OCI-LY7 (cell line): ENCODE results near the gene STK11IP. TPM values are rescaled to one million over a fixed set of nuclear protein-coding genes. Genes with fewer than 3 reads are reported as not detected.

Experiments
- BruUV-seq: library from RNA; stranded (reverse); fragments of 400-500 nt; replicated peaks from 2 replicates; lab custom pipeline; 2021; lab: Mats Ljungman, UMichigan
- CTCF ChIA-PET: fragments of 300-600 bp; sonication (Branson Sonifier 250); formaldehyde crosslinking; loops from one replicate; lab custom pipeline; 2022; ENCODE audit warnings: antibody characterized with exemption; ENCODE audit not compliant: unreplicated experiment; lab: Charles Lee
- POLR2A ChIA-PET: fragments of 300-600 bp; sonication (Branson Sonifier 250); formaldehyde crosslinking; loops from one replicate; lab custom pipeline; 2022; ENCODE audit warnings: antibody characterized with exemption; lab: Charles Lee
- DNase-seq: peaks from one replicate; pipeline ENCODE4 v3.0.0-alpha.2; 2015; ENCODE audit warnings: low spot score
- H2AFZ ChIP-seq: fragments of 200-600 bp; sonication (generic), shearing (Covaris generic); 2 replicates; pipeline ENCODE4 v1.6.1; 2014; ENCODE audit warnings: mild to moderate bottlenecking, antibody characterized with exemption, low read length, moderate library complexity
- H3K27ac ChIP-seq: fragments of 200-600 bp; sonication (generic); 2 replicates; pipeline ENCODE4 v1.5.1; 2014; ENCODE audit warnings: mixed run types, low read depth, mild to moderate bottlenecking, moderate library complexity, low read length, inconsistent platforms; ENCODE audit not compliant: poor library complexity, severe bottlenecking
- H3K36me3 ChIP-seq: fragments of 200-600 bp; sonication (generic); 2 replicates; pipeline ENCODE4 v1.6.1; 2014; ENCODE audit warnings: mild to moderate bottlenecking, antibody characterized with exemption, low read length, moderate library complexity, mixed read lengths; ENCODE audit not compliant: insufficient read depth
- H3K4me1 ChIP-seq: fragments of 200-600 bp; sonication (generic); 2 replicates; pipeline ENCODE4 v1.5.1; 2014; ENCODE audit warnings: mild to moderate bottlenecking, low read length; ENCODE audit not compliant: insufficient read depth, poor library complexity, severe bottlenecking
- H3K4me2 ChIP-seq: fragments of 200-600 bp; sonication (generic); 2 replicates; pipeline ENCODE4 v1.6.1; 2014; ENCODE audit warnings: mild to moderate bottlenecking, low read length
- H3K4me3 ChIP-seq: fragments of 200-600 bp; sonication (generic); 2 replicates; pipeline ENCODE4 v1.5.1; 2014; ENCODE audit warnings: mild to moderate bottlenecking, low read depth, low read length; ENCODE audit not compliant: poor library complexity, severe bottlenecking
- H3K79me2 ChIP-seq: fragments of 200-600 bp; sonication (generic); 2 replicates; pipeline ENCODE4 v1.6.1; 2016; ENCODE audit warnings: low read depth, mild to moderate bottlenecking, low read length, moderate library complexity, mixed read lengths; ENCODE audit not compliant: insufficient read depth
- H3K9me2 ChIP-seq: fragments of 200-600 bp; sonication (generic); 2 replicates; pipeline ENCODE4 v1.6.1; 2016; ENCODE audit warnings: mild to moderate bottlenecking, low read length, mixed read lengths; ENCODE audit not compliant: insufficient read depth
- H3K9me3 ChIP-seq: fragments of 200-600 bp; sonication (generic); 2 replicates; pipeline ENCODE4 v1.6.1; 2014; ENCODE audit warnings: mild to moderate bottlenecking, mixed run types, low read length, mixed read lengths
- H4K20me1 ChIP-seq: fragments of 200-600 bp; sonication (generic); 2 replicates; pipeline ENCODE4 v1.6.1; 2014; ENCODE audit warnings: mild to moderate bottlenecking, antibody characterized with exemption, low read length, moderate library complexity, mixed read lengths; ENCODE audit not compliant: insufficient read depth
- EZH2phosphoT487 ChIP-seq: fragments of 200-600 bp; sonication (generic); IDR thresholded peaks from 2 replicates; pipeline ENCODE4 v1.6.1; 2018; ENCODE audit warnings: low read depth, borderline replicate concordance, mild to moderate bottlenecking, mixed run types, antibody characterized with exemption, low read length, moderate library complexity, mixed read lengths
- intact Hi-C: fragments of 100-400 bp; cut with micrococcal nuclease; formaldehyde crosslinking; loops from one replicate; pipeline ENCODE4 v1.10.0; 2022; ENCODE audit not compliant: unreplicated experiment
- total RNA-seq, 2 experiments: library from RNA; depleted of rRNA in 1 of 2; stranded (reverse); fragments of >200 nt in 1 of 2; shearing (Covaris generic) in 1 of 2; gene quantifications; 2 replicates each; pipeline ENCODE4 v1.2.3, GENCODE V29; 2014 to 2022
- TF ChIP-seq, protein P1 (sequence below): fragments of 200-600 bp; sonication (generic); conservative IDR thresholded peaks from 2 replicates; pipeline ENCODE4 v1.5.1; 2014; ENCODE audit warnings: mild to moderate bottlenecking, antibody characterized with exemption, low read length, moderate library complexity, mixed read lengths

The STK11IP gene
- total RNA-seq, 2 experiments from 2014 or later = 26.5 to 37.6 TPM

DNA sequence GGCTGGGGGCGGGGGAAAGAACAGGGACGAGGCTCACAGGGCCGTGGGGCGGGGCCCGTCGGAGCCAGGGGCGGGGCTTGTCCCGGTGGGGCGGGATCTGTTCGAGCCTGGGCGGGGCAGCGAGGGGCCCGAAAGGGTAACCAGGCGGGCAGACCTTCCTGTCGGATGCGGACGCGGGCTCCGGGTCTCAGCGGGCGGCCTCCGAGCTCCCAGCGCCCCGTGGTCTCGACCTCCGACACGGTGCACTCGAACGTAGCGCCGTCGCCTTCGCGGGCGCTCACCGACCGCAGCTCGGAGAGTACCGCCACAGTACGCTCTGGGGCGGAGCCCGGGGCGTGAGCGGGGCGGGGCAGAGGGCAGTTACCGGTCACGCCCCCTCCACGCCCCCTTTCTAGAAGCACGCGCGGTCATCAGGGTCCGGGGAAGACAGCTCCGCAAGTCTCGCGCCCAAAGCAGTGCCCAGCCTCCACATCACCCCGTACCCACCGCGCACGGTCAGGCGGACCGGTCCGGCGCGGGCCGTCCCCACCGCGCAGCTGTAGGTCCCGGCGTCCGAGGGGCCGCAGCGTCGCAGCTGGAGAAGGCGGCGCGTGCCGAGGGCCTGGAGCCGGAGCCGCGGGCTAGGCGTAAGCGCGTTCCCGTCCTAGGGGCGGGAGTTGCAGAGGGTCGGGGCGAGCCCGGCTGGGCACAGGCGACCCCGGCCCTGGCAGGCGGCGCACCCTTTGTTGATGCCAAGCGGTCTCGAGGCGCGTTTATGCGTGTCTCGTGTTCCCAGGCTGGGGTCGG is 45.1 kb upstream of the STK11IP start:
- Histone ChIP-seq H3K4me3 (peak overlapping the region; percentile 69), H3K9me3 (no peaks in the 10 kb centered on the region), H3K4me2 (peak overlapping the region; percentile 94), H3K27ac (peak overlapping the region; percentile 46), H4K20me1 (no peaks in the 10 kb centered on the region), H2AFZ (peak overlapping the region; percentile 92), H3K36me3 (no peaks in the 10 kb centered on the region), H3K9me2 (no peaks in the 10 kb centered on the region), H3K4me1 (peaks cover 7% of the 10 kb centered on the region), H3K79me2 (no peaks in the 10 kb centered on the region)
- ChIA-PET POLR2A (interaction anchor here (0.6 kb wide), 1 partner anchor 537 kb away, joined by 3 read pairs; no protein-coding TSS in a partner anchor), CTCF (no interaction called here)
- no peak for TF ChIP-seq EZH2phosphoT487
- TF ChIP-seq, protein P1, sequence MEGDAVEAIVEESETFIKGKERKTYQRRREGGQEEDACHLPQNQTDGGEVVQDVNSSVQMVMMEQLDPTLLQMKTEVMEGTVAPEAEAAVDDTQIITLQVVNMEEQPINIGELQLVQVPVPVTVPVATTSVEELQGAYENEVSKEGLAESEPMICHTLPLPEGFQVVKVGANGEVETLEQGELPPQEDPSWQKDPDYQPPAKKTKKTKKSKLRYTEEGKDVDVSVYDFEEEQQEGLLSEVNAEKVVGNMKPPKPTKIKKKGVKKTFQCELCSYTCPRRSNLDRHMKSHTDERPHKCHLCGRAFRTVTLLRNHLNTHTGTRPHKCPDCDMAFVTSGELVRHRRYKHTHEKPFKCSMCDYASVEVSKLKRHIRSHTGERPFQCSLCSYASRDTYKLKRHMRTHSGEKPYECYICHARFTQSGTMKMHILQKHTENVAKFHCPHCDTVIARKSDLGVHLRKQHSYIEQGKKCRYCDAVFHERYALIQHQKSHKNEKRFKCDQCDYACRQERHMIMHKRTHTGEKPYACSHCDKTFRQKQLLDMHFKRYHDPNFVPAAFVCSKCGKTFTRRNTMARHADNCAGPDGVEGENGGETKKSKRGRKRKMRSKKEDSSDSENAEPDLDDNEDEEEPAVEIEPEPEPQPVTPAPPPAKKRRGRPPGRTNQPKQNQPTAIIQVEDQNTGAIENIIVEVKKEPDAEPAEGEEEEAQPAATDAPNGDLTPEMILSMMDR = no peak
- DNase-seq = peak; percentile 76
- intact Hi-C loops = no loop called here
- no TSS peak for BruUV-seq

DNA sequence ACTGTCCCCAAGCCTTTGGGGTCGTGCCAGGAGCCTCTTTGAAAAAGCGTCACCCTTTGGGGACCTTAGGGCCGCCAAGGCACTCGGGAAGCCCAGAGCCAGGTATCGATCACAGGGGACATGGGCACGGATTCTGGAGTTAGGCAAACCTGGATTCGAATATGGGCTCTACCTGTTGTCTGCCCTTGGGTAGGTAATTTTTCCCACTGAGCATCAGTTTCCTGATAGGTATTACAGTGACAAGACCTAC is 44.6 kb upstream of the STK11IP start:
- no TSS peak for BruUV-seq
- no peak for TF ChIP-seq EZH2phosphoT487
- intact Hi-C loops = no loop called here
- POLR2A ChIA-PET = interaction anchor here (0.6 kb wide), 1 partner anchor 537 kb away, joined by 3 read pairs; no protein-coding TSS in a partner anchor
- no peak for DNase-seq
- Histone ChIP-seq H3K4me3 (no peak overlapping the region), H3K36me3 (no peaks in the 10 kb centered on the region), H3K27ac (no peak overlapping the region), H3K9me2 (no peaks in the 10 kb centered on the region), H3K79me2 (no peaks in the 10 kb centered on the region), H3K9me3 (no peaks in the 10 kb centered on the region), H3K4me1 (peaks cover 7% of the 10 kb centered on the region), H2AFZ (no peak overlapping the region), H3K4me2 (no peak overlapping the region), H4K20me1 (no peaks in the 10 kb centered on the region)
- CTCF ChIA-PET = no interaction called here

DNA sequence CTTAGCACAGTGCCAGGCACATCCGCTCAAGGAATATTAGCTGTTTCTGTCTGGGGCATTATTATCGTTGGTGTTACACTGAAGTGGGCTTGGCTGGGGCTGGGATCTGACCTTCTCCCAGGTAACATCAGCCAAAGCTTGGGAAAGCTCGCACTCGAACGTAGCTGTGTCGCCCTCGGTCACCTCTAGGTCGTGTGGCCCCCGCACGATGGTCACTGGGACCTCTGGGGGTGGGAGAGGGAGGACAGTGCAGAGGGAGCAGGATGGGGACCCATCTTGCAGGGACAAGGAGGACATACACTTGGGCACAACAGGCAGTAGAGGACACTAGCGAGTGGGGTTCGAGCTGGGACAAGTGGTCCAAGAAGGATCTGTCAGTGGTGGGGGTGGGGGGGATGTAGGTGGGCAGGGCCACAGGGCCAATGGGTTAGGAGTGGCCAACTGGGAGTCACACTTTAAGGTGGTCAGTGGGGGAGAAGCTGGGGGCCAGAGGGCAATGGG is 44.1 kb upstream of the STK11IP start:
- H2AFZ ChIP-seq = no peak overlapping the region
- no peaks in the 10 kb centered on the region for H3K79me2 ChIP-seq
- POLR2A ChIA-PET = interaction anchor here (0.6 kb wide), 1 partner anchor 538 kb away, joined by 3 read pairs; no protein-coding TSS in a partner anchor
- no peaks in the 10 kb centered on the region for H4K20me1 ChIP-seq
- DNase-seq = no peak
- H3K36me3 ChIP-seq = no peaks in the 10 kb centered on the region
- H3K4me2 ChIP-seq = no peak overlapping the region
- H3K4me1 ChIP-seq = peaks cover 7% of the 10 kb centered on the region
- no peak overlapping the region for H3K27ac ChIP-seq
- no peaks in the 10 kb centered on the region for H3K9me3 ChIP-seq
- H3K9me2 ChIP-seq = no peaks in the 10 kb centered on the region
- BruUV-seq = no TSS peak
- CTCF ChIA-PET = interaction anchor here (0.6 kb wide), 1 partner anchor 54 kb away, joined by 4 read pairs; no protein-coding TSS in a partner anchor
- intact Hi-C loops = no loop called here
- no peak overlapping the region for H3K4me3 ChIP-seq
- TF ChIP-seq, protein P1 = no peak
- TF ChIP-seq EZH2phosphoT487 = no peak
